Activated CD4-positive, CD25-positive, alpha-beta regulatory T cell treated with anti-CD3 and anti-CD28 coated beads, Interleukin-2, amount 50 U/mL, for 24 hours (primary cell): ENCODE measurements around the gene SPSB1.

Experiments used
- ATAC-seq, 2 donors: fragments of 150-1000 bp; cut with Tn5 transposase; one replicate each; pipeline ENCODE4 v1.10.0; 2021; ENCODE audit warnings: mild to moderate bottlenecking in 1 of 2, moderate library complexity in 1 of 2

Gene SPSB1

DNA sequence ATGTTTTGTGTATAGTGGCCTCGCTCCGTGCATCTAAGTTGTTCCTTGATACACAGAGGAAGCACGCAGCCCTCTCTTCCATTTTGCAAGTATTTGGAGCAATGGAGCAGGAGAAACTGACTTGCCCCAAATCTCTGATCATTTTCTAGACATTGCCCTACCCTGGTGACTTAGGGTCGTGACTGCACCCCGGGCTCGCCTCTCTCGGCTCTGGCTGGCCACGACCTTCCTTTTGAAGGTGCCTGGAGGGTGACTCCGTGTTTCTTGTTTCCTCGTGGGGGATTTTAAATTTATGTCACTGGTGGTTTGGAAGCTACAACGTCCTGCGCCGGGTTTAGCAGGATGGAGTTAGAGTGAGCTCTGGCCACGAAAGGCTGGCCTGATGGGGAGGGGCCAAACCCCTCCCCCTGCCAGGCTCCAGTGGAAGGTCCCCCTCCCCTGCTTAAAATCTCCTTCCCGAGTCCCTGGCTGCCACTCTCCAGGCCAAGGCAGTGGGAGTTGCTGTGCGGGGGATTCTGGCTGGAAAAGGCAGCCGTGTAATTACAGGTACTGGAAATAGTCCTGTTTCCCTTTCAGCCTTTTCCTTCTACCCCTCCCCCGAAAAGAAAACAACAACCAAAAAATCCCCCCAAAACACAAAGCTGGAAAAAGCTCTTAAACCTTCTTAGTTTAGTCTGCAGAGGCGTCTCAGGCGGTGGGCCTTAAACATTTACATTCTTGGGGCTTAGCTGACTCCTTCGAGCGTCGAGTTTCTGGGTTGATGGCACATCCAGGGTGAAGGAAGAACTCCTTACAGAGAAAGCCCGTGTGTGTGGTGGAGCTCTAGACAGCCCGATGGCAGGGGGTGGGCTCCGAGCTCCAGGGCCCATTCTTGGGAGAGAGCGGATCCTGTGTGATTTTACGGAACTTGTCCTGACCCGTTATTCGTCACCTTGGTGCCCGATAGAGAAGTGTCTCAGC, 28.1 kb downstream of the SPSB1 start:
- no peak for ATAC-seq

DNA sequence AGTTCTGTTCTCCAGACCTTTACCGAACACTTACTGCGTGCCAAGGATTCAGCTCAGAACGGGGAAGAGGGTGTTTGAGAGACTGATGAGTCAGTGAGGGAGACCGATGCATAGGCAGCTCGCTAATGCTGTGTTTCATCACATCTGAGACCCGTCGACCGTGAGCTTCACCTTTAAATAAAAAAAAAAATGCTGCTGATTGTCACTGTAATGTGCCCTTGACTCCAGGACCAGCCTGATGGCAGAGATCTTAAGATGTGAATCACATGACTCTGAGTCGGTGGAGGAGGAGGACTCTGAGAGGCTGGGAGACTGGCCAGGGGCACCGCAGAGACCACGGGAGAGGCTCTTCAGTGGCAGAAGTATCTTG, 28.8 kb downstream of the SPSB1 start:
- no peak for ATAC-seq

DNA sequence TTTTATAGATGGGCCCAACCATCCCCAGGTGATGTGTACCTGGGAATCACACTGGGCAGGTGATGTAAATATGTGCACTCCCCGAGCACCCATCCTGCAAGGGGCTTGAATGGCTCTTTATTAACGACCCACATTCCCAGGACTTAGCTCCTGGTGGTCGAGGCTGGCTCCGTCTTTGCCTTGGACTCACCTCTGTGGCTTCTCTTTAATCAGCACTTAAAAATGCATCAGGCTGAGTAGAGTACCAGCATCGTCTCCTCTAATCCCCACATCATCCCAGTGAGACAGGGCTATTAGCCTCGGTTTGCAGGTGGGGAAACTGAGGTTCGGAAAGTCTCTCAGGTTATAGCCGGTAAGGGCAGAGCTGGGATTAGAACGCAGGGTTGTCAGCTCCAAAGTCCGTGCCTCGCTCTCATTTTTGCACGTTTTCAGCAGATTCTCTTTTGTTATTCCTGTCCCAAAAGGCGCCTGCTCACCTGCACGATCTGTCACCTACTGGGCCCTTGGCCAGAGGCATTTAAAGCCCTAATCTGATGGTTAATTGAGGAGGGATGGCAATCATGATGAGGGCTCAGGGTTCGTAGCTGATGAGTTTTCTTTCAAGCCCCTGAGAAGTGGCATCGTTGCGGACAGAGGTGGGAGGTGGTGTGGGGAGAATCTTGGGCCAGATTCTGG, 29.4 kb downstream of the SPSB1 start:
- ATAC-seq, result no peak

DNA sequence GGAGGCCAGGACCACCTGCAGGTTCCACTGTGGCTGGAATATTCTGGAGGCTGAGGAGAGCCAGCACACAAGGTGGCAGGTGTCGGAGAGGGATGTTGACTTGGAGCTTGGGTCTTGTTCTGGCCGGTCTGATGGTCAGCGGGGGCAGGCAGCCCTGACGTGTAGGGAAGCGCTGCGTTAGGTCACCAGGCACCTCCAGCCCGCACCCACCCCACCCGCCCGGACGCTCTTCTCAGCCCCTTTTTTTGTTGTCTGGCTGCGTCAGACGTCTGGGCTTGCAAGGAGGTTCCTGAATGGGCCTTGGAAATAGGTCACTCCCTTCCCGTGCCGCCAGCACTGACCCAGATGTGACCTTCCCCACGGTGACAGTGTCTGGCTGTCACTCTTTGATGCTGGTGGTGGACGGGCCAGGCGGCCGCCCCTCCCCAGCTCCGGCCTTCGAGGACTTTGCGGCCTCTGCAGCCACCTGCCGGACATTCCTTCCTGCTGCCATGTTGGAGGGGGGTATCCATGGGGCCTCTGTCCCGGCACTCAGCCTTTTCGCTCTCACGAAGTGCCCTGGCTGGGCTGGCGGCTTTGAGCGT, 30.1 kb downstream of the SPSB1 start:
- ATAC-seq, result no peak

DNA sequence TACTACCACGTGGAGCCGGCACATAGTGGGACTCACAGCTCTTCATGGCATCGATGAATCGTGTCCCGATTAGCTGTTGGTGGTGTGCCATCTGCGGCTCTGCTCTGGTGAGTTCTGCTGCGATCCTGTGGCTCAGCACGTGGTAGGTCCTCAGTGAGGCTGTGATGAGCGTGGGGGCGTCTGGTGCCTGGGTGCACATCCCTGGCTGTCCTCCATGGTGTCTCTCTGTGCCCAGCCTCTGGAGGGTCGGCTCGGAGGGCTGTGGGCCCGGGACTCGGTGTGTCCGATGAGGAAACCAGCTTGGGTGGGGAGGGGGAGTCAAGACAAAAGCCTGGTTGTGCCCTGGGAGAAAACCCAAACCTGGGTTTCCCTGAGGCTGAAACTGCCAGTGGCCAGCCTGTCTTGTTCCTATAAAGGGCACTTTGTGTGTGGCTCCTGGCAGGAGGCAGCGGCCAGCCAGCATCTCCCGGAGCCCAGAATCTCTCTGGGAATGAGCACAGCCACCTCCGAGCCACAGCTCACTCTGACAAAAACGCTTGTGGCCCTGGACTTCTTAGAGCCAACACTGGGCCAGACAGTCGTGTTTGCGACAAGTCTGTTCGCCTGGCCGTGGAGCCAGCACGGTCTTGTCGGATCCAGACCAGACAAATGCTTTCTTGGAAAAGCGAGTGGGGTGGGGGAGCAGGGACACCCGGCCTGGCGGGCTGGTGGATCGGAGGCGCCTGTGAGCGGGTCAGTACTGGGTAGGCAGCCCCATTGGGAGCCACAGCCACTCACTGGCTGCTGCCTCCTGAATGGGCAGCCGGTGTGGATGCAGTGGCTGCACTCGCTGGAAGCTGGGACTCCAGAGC, 31.8 kb downstream of the SPSB1 start:
- no peak for ATAC-seq

DNA sequence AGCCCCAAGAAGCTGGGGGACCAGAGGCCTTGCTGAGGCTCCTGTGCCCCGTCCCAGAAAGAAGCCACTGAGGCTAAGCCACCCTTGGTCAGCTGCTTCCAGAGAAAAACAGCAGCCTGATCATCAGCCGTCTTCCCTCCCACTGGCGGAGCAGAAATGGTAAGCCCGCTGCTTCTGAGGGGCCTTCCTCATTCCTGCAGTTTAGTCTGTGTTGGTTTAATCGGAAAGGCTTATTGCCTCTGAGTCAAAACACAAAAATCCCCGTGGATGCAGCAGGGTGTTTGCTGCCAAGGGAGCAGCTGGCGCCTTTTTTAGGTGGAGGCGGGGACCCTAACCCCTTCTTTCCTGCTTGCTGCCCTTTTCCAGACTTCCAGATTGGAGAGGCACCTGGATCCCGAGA, 33.9 kb downstream of the SPSB1 start:
- ATAC-seq, result no peak

DNA sequence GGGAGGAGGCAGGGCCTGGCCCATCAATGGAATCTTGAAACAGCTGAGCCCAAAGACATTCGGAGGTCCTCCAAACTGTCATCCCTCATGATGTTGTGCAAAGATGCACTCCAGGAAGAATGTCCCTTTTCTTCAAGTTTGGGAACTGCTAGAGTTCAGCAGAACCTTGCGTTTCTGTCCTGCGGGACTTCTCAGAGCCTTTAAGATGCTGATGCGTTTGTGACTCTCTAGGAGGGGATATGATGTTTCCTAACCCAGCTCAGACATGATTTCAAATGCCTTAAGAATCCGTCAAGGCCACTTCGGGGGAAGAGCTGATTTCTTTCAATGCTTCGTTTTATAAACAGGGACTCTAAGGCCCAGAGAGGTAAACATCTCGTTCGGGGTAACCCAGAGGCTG, 35.5 kb downstream of the SPSB1 start:
- ATAC-seq, result no peak

DNA sequence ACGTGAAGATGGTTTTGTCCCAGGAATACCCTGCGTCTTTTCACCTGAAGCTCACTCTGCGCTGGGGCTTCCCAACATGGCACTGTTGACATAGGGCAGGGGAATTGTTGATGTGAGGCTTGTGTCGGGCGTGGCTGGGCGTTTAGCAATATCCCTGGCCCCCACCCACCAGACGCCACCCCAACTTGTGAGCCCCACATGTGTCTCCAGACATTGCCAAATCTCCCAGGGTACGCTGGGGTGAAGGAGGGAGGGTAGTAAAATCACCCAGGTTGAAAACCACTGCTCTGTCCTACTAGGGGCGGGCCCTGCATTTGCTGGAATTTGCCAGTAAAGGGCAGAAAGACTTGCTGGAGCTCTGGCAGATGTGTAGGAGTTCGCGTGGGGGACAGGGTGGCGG, 36.0 kb downstream of the SPSB1 start:
- ATAC-seq, result no peak

DNA sequence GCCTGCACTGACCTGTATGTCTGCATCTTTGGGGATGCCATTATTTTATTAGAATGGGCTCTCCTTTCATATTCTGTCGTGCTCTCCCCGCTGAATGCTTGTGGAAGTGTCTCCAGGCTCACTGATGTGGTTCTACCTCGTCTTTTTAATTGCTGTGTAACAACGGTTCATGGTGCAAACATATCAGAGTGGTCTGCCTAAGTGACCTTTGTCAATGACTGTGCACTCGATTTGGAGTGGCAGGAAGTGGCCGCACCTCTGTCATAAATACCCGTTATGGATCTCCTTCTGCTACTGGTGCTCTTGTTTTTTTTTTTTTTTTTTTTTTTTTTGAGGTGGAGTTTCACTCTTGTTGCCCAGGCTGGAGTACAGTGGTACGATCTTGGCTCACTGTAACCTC, 38.3 kb downstream of the SPSB1 start:
- ATAC-seq, result no peak

DNA sequence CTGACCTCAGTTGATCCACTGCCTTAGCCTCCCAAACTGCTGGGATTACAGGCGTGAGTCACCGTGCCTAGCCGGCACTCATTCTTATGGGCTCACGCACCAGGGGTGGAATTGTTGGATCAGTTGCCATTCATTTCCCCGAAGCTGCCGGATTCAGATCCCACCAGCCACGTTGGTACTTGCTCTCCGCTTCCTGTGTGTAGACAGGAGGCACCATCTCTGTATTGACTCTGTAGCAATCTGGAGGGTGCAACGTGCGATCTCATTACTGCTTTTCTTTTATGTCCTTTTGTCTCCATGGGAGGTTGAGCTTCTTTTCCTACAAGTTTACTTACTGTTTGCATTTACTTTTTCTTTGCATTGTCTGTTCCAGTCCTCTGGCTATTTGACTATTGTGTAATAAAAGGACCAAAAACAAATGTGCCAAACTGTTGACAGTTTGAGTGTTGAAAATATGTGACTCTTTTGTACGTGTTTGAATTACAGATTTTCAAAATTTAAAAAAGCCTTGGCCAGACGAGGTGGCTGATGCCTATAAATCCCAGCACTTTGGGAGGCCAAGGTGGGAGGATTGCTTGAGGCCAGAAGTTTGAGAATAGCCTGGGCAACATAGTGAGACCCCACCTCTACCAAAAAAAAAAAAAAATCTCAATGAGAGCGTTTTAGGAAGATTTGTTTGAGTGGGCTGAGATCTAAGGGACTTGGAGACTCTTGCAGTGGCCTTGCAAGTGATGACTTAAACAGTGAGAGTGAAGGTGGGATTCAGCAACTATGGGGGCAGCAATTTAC, 39.1 kb downstream of the SPSB1 start:
- no peak for ATAC-seq

DNA sequence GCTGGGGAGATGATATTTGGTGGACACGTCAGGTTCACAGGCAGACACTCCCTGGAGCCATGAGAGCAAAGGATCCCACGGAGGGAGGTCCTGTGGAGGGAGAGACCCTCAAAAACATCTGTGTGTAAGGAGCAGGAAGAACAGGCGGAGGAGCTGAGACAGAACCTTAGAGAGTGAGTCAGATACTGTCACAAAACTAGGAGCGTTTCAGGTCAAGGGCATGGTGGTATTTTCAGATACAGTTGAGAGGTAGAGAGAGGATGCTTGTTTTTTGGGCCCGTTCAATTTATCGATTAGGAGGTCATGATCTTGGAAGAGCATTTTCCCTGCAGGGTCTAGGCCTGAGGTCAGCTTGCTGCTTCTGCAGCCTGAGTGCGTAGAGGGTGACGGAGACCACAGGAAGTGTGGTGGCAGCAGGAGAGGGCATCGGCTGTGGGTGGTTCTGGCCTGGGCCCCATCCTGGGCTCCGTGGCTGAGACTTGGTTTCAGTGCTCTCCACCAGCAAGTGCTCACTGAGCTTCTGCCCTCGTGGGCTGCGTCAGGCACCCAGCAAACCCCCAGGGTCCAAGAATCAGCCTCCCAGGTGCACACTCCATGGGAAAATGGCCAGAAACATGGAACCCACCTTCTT, 39.9 kb downstream of the SPSB1 start:
- no peak for ATAC-seq

DNA sequence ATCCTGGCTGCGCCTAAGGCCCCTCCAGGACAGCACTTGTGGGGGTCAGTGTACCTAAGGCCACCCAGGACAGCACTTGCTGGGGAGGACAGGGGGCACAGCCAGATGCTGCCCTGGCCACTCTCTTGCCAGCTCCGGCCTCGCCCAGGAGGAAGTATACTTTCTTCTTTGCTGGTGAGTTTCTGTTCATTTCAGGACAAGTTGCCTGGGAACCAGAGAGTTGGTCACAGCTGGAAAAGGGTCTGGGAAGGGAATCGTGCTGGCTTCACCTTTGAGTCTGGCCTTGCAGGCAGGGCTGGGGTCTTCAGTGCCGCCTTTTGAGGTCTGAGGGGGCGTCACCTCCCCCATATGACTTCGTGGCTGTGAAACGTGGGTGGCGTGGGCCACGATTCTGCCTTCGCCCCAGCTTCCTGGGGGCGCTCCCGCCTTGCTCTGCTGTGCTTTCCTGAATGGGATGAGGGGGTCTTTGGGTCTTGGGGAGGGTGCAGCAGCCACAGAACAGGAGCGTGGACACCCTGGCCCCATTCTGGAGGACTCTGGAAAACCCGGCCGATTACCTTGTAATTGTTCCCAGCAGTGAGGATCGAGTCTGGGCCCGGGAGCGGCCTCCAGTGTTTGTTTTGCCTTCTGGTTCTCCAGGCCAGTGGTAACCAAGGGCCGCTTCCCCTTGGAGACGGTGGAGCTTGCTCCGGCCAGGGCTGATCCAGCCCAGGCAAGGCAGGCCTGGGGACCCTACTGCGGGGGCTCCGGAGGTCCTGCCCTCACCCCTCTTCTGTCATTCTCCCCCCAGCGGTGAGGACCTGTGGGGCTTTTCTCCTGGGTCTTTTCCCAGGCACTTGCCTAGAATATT, 45.9 kb downstream of the SPSB1 start:
- no peak for ATAC-seq

DNA sequence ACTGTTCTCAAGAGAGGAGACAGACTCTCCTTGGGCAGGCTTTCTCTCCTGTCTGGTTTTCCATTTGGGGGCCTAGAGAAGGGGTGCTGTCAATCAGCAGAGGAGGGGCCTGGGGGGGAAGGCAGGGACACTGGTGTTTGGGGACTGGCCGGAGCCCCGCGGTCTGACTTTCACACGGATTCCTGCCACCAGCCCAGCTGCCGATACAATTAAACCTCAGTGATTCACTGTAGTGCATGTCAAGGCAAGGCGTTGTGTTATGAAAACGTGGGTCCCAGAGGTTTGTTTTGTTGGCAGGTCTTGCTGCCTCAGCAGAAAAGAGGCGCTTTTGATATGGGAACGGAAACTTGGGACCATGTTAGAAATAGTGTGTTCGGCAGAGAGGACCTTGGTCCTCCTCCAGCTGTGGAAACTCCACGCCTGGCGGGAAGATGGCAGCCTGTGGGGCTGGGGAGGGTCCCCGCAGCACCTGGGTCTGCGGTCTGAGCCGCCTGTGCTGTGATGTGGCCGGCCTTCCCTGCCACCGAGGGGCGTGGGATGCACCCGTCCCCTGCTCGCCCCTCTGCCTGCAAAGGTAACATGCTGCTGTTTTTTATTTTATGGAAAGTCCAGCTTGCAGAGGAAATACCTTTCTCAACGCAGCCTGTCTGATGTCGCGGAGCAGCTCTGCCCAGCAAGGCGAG, 47.6 kb downstream of the SPSB1 start:
- ATAC-seq, result no peak

DNA sequence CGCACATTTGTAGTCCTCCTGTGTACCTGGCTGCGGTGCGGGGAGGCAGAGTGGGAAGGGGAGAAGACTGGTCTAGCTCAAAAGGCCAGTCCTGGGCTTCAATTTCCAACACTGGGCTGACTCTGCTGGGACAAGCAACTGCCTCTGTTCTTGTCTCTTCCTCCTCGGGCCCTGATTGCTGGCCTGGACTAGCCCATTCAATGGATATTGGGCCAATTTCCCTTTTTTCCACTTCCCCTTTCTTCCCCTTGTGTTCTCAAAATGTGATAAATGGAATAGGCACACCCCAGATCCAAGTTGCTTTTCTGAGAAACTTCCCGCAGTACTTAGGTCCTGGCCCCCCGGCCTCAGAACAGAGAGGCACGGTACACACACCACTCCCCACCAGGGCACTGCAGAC, 48.2 kb downstream of the SPSB1 start:
- ATAC-seq, result no peak

DNA sequence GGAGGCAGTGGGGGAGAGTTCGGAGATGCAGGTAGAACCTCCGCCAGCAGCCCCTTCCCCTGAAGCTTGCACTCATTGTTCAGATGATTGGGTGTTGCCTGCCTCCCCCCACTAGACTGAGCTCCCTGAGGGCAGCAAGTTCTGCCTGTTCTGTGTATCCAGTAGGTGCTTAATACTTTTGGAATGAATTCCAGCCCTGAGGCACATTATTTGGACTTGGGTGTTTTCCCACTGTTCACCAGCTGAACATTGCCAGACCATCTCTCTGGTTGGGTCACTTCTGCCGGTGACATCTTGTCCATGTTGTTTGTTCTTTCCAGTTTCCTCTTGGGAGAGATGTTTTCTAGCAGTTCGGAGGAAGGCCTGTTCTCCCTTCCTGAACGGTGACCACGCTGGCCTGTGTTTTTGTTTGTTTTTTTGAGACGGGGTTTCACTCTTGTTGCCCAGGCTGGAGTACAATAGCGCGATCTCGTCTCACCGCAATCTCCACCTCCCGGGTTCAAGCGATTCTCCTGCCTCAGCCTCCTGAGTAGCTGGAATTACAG, 48.7 kb downstream of the SPSB1 start:
- no peak for ATAC-seq

DNA sequence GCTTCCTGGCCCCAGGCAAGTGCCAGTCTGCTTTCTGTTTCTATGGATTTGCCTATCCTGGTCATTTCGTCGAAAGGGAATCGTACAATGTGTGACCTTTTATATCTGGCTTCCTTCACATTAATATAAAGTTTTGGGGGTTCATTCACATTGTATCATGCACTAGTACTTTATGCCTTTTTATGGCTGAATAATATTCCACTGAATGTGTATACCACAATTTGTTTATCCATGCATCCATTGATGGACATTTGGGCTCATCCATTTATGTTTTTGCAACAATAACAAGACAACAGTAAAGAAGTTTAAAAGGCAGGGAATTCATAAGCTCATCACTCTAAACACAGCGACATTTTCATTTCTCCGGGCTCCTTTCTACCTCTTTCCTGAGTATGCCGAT, 50.6 kb downstream of the SPSB1 start:
- no peak for ATAC-seq

DNA sequence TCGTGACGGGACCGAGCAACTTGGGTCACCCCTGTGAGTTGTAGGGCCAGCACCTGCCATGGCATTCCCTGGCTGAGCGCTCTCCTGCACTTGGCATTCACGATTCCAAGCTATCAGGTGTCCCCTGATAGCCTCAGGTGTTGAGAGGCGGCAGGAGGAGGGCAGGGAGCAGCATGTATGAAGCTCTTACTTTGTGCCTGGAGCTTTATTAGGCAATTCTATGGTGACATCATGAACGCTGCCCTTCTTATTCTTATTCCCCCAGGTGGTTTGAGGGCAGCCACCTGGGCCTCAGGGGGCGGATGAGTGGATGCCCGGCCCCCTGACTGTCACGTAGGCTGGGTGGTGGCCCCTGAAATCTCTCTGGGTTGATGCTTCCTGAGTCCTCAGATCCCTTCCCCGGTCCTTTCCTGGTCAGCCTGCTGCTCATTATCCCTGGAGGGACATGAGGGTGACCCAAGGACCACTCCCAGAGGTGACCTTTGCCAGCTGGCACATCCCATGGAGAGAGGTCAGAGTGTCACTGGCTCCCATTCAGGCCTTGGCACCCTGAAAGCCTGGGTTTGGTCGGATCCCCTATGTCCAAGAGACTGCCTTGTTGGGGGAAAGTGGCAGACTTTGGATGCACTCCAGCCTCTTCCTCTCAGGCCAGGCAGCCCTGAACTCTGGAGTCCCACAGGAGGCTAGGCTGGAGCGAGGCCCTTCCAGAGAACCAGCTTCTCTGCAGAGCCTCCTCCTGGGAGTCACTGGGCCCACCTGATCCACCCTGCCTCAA, 51.9 kb downstream of the SPSB1 start:
- ATAC-seq, result no peak

DNA sequence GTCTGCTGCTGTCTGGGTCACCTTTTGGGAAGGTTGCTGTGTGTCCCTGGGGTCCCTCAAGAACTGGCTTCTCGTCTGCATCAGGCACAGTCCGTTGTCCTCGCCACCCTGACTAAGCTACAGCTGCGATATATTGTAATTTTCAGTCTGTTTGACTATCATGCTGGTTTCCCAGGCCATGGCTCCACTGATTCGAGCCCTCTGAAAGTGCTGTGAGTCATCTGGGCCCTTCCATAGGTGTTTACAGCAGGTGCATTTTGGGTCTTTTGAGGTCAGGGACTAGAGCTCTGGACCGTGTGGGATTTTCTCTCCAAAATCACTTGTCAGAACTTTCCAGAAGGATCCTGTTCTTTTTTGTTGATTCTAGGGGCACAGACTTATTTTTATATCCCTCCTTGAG, 52.8 kb downstream of the SPSB1 start:
- ATAC-seq, result no peak

DNA sequence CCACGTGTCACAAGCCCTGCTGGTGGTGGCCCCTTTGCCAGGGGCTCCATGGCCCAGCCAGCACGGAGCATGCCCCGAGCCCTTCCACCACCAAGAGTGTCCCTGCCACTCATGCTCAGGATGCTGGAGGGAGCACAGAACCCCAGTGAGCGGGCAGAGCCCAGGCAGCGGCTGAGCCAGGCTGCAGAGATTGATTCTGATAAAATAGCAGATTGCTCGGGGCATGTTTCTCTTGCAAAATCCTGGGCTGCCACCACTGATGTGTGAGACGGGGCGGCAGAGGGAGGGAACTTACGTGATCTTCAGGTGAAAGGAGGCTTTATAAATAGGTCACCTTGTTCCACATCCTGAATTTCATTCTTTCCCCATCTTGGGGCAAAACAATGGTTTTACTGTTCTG, 53.2 kb downstream of the SPSB1 start:
- ATAC-seq, result no peak
